ENCODE results near the gene PRR5L.

The PRR5L gene

DNA sequence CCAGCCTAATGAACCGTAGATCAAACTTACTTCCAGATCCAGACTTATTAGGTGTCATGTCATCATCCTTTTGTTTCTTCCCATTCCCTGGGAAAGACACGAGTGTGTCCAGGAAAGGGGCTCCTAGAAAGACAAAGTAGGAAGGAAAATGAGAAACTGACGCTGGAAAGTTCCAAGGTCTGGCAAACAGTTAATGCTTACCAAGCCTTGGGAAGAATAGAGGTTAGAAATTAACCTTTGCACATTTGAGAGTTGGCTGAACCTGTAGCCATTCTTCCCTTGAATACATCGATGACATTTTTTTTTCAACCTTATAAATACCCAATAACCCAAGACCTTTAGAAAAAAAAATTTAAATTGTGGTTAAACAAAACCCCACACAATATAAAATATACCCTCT is 136.7 kb downstream of the PRR5L start:
- no peak for DNase-seq (ENCODE audit: low read depth)

DNA sequence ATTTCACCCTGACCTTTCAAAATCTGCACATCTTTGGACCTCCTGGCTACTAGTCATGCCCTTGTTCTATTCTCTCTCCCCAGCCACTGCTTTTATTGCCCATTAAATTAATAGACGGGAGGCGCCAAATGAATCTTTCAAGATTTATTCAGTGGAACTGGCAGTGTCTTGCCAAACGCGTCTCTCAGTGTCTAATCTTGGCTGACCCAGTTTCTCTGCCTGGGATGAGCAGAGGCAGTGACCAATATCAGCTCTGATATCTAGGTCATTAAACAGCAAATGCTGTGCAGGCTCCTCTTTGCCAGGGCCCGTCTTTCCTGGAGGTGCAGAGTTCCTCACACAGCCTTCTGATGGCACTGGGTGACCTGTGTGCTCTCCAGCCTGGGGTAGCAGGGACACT is 140.0 kb downstream of the PRR5L start:
- no peak for DNase-seq (ENCODE audit: low read depth)

DNA sequence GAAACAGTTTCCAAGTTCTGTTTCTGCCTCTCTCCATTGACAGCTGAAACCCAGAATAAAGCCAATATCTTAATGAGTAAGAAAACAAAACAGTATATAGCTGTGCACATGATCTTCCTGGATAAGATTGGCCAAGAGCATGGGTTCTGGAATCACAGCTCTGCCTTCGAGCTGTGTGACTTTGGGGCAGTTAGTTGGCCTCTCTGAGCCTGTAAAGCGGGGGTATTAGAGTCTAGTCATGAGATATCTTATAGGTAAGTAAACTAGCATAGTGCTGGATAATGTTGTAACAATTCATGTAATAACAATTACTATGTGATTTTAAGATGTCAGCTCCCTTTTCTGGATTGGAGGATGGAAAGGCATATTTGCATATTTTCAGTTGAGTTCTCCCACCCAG is 140.5 kb downstream of the PRR5L start:
- no peak for DNase-seq (ENCODE audit: low read depth)

DNA sequence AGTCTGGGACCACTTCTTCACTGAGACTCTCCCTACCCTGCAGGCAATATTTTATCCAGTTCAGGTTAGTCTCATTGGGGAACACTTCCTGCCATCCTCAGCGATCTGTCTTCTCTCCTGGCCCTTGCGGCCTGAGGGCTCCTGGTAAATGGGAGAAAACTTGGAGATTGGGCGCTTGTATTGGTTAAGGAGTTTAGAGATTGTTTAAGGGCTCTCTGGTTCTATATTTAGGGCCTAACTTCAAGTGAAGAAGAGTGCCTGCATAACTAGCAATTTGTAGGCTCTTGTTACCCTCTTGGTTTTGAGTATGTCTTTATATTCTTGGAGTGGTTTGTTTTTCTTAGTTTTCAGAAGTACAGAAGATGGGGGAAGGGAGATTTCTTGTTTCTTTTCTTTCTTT is 141.3 kb downstream of the PRR5L start:
- no peak for DNase-seq (ENCODE audit: low read depth)

DNA sequence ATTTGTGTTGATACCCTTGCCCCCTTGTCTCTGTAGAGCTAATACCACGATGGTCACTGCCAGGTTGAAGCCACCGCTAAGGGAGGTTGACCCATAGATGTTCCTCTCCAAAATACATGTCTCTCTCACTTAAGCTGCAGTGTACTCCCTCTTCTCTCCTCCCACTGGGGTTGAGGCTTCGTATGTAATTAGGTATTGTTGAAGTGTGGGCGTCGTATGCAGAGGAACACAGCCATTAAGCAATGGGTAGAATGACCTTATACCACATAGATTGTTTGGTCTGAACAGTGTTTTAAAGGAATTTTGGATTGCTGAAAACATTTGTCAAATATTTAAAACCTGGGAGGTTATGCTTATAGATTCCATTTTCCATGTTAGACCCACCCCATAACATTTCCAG is 142.0 kb downstream of the PRR5L start:
- no peak for DNase-seq (ENCODE audit: low read depth)

DNA sequence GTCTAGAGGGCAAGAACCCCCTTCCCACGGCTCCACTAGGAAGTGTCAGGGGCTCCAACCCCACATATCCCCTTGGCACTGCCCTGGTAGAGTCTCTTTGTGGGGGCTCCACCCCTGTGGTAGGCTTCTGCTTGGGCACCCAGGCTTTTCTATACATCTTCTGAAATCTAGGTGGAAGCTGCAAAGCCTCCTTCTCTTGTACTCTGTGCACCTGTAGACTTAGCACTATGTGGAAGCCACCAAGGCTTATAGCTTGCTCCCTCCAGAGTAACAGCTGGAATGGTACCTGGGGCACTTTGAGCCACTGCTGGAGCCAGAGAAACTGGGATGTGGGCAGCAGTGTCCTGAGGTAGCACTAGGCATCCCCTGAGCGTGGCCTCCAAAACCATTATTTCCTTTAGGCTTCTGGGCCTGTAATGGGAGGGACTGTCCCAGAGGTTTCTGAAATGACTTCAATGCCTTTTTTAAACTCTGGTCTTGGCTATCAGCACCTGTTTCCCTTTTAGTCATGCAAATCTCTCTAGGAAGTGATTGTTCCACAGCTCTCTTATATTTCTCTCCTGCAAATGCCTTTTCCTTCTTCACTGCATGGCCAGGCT is 145.6 kb downstream of the PRR5L start:
- DNase-seq (ENCODE audit: low read depth) = no peak

DNA sequence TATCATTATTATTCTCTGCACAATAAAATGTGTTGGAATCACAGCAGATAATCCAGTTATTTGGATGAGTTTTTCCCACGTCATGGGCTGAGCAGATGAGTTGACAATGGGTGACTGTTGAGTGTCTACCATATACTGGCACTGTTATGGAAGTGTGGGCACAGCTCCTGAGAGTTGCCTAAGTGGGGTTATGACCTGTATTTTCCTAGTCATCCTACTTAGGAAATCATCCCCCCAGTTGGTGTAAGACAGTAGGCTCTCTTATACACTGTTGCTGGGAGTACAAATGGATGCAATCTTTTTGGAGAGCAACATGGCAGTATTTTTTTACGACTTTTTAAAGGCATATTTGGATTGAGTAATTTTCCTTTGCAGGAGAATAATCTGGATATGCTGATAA is 147.6 kb downstream of the PRR5L start:
- no peak for DNase-seq (ENCODE audit: low read depth)

DNA sequence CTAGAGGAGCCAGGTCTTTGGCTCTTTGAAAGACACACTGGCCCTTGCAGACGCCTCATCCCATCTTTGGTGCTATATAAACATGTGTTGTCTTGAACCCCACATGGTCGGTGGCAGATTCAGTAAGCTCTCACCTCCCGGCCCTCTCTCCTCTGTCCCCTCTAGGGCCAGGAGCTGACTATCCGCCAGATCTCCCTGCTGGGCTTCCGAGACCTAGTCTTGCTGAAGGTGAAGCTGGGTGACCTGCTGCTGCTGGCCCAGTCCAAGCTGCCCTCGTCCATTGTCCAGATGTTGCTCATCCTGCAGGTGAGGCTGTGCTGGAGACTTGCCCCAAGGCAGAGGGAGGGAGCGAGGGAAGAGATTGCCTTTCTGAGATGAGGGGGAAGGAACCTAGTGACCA is 150.0 kb downstream of the PRR5L start:
- DNase-seq (ENCODE audit: low read depth) = no peak

DNA sequence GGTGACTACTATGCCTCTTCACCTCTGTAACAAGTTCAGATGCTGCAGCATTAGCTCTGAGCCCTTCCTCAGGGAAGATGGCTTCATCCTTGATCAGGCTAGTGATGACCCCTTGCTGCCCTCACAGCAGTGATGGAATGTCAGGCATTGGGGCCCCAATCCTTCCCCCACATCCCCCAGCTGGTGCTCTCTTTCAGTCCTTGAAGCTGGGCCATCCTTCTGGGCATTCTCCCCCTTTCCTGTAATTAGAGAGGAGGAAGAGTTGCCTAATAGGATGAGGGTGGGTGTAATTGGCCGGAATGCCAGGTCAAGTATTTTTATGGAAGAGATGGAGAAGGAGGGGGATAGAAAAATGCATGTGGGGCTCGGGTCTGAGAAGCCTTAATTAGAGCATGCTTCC is 151.4 kb downstream of the PRR5L start:
- no peak for DNase-seq (ENCODE audit: low read depth)

DNA sequence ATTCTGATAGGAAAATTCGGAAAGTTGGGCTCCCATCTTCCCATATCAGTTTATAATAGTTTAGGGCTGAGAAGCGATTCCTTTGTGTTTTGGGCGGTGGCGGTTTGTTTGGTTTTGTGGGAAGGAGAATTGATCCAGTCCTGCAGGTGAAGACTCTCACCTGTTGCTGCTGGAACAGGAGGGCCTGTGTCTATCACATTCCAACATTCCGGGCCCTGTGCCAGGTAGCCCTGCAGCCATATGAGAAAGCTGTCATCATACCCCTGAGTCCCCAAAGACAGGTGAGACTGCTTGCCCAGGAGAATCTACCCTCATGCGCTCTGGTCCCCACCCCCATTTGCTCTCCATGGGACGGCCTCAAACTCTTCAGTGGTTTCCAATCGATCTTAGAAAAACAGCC is 151.9 kb downstream of the PRR5L start:
- DNase-seq (ENCODE audit: low read depth) = no peak

DNA sequence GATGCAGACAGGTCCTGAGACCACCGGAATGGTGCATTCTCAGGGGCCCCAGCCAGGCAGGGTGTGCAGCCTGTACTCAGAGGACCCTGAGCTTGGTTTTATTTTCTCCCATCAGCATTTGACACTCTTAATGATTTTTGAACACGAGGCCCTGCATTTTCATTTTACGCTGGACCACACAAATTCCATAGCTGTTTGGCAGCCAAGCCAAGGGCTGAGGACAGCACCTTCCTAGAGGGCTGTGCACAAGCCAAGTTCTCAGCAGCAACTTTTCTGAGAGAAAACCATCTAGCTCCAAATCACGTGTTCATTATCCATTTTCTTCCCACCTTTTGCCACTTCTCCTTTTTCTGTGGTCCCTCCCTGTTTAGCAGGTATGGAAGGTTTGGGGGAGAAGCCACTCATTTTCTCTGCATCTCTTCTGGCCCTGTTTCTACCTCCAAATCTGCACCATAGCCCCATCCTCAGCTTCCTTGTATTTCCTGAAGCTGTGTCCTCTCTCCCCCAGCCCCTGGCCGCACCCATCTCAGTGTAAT is 153.5 kb downstream of the PRR5L start:
- DNase-seq (ENCODE audit: low read depth) = no peak

DNA sequence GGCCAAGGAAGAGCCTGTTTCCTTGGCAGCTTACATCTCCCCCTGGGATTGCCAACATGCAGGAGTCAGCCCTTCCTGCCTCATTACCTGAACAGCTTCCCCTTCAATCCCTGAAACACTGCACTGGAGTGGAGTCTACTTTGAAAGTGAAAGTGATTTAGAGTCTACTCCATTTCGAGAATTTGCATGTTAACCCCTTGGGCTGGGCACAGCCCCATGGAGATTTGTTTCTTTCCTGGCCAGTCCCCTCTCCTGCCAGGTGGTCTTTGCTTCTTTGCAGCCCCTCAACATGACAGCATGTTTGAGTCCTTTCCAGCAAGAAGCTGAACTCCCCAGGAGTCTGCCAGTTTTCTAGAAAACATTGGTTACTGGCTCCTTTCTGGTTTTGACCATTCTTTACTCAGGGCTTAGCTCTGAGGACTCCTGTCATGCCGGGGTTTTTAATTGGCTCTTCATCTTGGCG is 154.1 kb downstream of the PRR5L start:
- DNase-seq (ENCODE audit: low read depth) = no peak

DNA sequence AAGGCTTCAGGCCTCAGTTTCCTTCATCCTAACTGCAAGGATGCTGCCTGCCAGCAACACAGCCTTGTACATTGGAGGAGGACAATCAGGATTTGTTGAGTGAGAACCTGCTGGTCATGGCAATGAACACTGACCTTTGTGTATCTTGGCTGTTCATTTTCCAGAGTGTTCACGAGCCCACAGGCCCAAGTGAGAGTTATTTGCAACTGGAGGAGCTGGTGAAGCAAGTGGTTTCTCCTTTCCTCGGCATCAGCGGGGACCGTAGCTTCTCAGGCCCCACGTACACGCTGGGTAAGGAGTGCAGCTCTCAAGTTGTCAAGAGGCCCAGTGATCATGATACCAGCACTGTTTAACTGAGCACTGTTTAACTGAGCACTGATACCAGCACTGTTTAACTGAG is 155.0 kb downstream of the PRR5L start:
- no peak for DNase-seq (ENCODE audit: low read depth)

DNA sequence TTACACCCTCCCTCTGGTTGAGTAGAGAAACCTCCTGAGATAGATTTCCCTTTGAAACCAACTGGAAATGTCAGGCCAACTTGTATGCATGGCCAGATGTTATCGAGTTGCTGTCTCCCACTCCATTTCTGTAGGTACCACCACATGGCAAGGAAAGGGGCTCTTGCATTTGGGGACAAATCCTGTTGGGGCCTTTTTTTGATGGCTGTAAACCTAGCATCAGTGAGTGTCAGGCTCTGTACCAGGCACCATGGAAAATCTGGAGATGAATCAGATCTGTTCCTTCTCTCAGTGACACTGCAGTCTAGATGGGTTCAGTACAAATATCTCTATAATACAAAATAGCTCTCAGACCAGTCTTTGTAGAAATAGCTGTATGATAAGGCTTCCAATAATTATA is 155.6 kb downstream of the PRR5L start:
- no peak for DNase-seq (ENCODE audit: low read depth)

DNA sequence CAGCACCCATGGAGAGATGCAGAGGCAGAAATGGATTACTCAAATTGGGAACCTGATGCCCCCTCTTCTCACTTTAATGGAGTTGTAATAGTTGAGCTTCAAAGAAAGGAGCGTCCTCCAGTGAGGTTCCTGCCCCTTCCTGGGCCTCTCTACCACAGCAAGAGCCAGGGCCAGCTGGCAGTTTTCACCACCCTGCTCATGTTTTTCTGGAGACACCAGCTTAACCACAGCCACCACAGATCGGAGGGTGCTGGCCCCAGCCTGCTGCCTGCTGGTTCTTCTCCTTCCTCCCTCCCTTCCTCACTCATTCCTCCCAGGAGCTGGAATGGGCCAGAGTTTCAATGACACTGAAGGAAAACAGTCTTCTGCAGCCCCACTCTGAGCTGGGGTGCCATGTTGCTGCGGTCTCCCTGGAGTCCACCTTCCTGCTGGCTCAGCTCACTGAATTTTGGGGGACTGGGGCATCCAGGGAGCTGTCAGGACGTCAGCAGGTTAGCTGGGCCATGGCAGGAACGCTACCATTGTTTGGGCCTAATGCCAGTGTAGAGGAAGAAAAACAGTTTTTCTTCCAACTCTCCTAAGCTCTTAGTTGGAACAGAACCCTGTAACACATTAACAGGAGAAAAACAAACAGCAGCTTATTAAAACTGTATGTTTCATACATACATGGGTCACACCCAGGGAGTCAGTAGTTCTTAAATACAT is 156.3 kb downstream of the PRR5L start:
- no peak for DNase-seq (ENCODE audit: low read depth)

DNA sequence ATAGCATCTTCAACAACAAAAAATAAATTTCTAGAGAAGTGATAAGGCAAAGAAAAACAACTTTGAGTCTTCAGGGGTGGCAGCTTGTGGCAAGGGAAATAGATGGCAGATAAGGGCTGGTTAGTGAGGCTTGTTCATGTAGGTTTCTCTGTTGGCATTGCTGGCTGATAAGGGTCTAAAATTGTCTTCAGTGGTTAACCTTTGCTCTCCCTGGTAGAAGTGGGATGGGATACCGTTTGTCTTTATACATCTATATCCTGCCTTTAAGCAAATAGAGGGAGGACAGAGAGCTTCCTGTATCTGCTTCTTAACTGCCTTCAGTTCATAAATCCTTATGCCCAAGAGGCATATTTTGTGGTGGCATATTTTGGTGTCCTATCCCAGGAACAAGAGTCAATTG is 156.9 kb downstream of the PRR5L start:
- DNase-seq (ENCODE audit: low read depth) = no peak

DNA sequence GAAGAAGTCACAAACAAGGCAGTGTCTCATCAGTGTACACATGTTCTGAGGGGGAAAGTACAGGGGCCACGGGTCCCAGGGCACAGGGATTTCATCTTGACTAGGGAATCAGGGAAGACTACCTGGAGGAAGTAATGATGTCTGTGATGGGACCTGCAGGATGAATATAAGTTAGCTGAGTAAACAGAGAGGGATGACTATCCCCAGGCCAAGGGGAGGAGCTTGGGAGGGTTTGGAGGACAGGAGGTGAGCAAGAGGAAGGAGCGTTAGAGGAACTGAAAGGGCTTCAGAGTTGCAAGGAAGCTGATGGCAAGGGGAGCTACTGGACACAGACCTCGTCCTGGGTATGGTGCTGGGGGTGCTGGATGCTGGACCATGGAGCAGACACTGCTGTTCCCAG is 157.6 kb downstream of the PRR5L start:
- no peak for DNase-seq (ENCODE audit: low read depth)

DNA sequence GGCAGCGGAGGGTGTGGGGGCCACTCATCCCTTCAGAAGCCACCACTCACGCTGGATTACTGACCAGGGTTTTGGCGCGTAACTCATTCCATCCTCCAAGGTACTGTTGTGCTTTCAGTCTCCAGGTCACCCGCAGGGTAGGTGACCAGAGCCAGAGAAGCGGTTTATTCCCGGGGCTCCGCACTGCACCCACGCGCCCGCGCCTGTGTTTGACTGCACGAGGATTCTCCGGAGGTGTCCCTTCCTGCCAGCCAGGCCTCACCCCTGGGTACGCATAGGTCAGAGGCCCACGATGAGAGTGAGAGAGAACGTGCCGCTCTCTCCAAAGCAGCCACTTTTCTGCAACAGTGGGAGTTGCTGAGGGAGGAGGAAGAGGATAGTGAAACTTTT is 158.5 kb downstream of the PRR5L start:
- no peak for DNase-seq (ENCODE audit: low read depth)

DNA sequence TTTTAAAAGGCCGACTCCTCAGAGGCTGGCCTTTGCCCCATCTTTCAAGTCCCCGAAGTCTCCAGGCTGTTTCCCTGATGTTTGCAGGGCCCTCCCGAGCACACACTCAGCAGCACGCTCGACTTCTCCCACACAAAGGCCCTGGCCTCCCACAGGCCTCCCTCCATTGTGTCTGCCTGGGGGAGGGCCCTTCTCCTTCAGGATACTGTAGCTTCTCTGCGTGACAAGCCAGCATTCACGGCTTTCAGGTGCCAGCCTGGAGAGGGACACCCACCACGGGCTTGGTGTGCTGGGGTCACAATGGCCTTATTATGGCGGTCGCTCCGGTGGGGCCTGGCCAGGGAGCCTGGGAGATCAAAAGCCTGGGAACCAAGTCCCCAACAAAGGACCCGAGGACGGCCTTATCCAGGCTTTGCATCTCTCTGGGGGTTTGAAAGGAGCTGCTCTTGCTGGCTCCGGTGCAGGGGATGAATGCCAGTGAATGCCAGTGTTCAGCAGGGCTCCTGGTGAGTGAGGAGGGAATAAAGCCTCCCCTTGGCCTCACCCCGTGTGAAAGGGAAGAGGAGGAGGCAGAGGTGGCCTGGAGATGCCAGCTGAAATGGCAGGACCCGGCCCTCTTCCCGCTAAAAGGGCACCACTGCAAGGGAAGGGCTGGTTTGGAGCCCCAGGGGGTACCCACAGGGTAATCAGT is 159.0 kb downstream of the PRR5L start:
- no peak for DNase-seq (ENCODE audit: low read depth)

DNA sequence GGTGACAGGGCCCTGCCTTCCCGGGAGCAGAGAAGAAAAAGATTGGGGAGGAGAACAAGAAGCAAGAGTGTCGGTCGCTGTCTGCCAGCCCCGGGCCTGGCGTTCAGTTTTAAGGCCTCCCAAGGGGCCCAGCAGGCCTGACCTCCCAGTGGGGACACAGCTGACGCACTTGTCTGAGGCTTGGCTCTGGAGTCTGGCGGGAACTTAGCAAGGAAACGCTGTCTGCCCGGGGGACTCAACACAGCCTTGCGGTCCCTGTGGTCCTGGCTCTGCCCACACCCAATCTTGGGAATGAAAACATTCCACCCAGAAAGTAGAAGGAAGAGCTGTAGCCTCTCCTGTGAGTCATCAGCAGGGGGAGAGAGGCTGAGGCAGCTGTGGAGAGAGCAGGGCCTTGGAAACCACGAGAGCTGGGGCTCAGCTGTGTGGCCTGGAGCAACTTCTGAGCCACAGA is 159.6 kb downstream of the PRR5L start:
- DNase-seq (ENCODE audit: low read depth) = no peak

DNA sequence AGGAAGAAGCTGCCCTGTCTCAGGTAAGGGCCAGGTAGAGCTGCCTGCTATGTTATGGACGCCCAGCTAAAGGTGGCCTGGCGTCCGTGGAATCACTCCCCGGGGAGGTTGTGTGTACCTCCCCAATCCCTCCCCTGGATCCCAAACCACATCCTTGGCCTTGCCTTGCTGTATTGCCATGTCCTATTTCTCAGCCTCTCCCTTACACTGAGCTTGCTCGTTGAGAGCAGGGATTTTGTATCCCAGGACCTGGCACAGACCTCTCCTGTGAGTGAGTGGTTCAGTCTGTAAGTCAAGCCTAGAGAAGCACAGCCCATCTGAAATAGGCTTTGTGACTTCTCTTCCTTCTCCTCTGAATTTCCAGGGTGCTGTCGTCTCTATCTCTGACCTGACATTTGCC is 160.1 kb downstream of the PRR5L start:
- no peak for DNase-seq (ENCODE audit: low read depth)

DNA sequence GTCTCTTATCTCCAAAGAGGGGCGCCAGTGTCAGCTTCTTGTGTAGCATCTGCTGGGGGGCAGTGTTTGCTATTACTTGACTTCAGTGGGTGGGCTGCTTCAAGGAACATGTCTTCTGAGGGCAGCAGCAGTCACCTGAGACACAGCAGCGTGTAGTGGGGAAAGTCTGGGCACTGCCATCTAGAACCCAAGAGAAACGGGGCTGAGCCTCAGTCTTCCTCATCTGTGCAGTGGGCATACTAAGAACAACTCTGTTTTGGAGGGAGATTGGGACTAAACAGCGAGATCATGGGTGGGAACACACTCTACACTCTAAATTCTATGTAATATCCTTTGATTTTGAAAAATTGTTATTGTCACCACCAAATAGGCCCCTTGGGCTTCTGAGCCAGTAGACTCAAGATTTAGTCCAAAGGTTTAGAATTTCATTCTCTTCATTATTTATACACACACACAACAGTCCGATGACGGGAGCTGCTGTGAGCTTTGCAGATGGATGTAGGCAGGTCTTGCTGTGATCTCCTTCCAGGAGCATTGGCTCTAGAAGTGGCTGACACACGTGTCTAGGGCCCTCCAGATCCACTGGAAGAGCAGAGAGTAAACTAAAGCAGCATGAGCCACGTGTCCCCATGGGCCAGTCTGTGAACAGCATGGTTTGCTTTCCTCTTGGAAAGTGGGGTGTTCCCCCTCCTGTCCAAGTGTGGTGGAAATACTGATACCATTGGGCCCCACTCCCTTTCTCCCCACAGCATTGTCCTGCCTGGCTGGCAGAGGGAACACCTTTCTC is 162.2 kb downstream of the PRR5L start:
- DNase-seq (ENCODE audit: low read depth) = no peak
